ENCODE data around the gene NCEH1. TPM values are rescaled to one million over a fixed set of nuclear protein-coding genes. Genes with fewer than 3 reads are reported as not detected.

The NCEH1 gene
- total and polyA plus RNA-seq, 7 donors, result 2.6 to 12.0 (median 5.1) TPM

- no peaks in the 10 kb centered on the region for H3K4me1 ChIP-seq
- 32 to 43% (median 42%) methylated on average over 3 of the region's 3 CpGs for WGBS, 3 donors
- DNase-seq, result no peak
- peaks cover 0 to 31% of the 10 kb centered on the region in 2 donors for H3K36me3 ChIP-seq (ENCODE audit: insufficient read depth in 1 of 2, low read depth in 1 of 2)
- no peak for TF ChIP-seq CTCF (IDR thresholded peaks at IDR 0.05)
- H3K27me3 ChIP-seq (ENCODE audit: insufficient read depth in 3 of 3, low read length in 2 of 3), result no peaks in the 10 kb centered on the region
- intact Hi-C loops (cut with DNase I), result no loop called here
- no peaks in the 10 kb centered on the region for H3K9me3 ChIP-seq
- no peak overlapping the region for H3K27ac ChIP-seq
- no peak overlapping the region for H3K4me3 ChIP-seq
- ATAC-seq, result no peak
Observed at GRCh38 chr3:172634948-172635347, 75.9 kb downstream of the NCEH1 start.

GRCh38 chr3:172630316-172630715, 80.6 kb downstream of the NCEH1 start:
- whole genome bisulfite sequencing, 3 donors, result 38 to 42% (median 40%) methylated on average over 1 of the region's 1 CpG
- ATAC-seq, result peak in 1 of 4 donors; percentile 48

GRCh38 chr3:172629470-172629869, 81.4 kb downstream of the NCEH1 start:
- no peak for DNase-seq
- no peak for ATAC-seq
- intact Hi-C loops (cut with DNase I), result no loop called here
- H3K27ac ChIP-seq, result no peak overlapping the region
- no peak overlapping the region for H3K4me3 ChIP-seq
- no peaks in the 10 kb centered on the region for H3K4me1 ChIP-seq
- no peaks in the 10 kb centered on the region for H3K27me3 ChIP-seq (ENCODE audit: insufficient read depth in 3 of 3, low read length in 2 of 3)
- no peaks in the 10 kb centered on the region for H3K9me3 ChIP-seq
- 73 to 89% (median 80%) methylated on average over 5 of the region's 5 CpGs for WGBS, 3 donors
- peaks cover 0 to 19% of the 10 kb centered on the region in 2 donors for H3K36me3 ChIP-seq (ENCODE audit: insufficient read depth in 1 of 2, low read depth in 1 of 2)
- TF ChIP-seq CTCF (IDR thresholded peaks at IDR 0.05), result no peak

More at GRCh38 chr3:172630316-172630715, 80.6 kb downstream of the NCEH1 start:
- no peaks in the 10 kb centered on the region for H3K4me1 ChIP-seq
- no peak for DNase-seq
- H3K27ac ChIP-seq, result no peak overlapping the region
- no peaks in the 10 kb centered on the region for H3K9me3 ChIP-seq
- peaks cover 0 to 25% of the 10 kb centered on the region in 2 donors for H3K36me3 ChIP-seq (ENCODE audit: insufficient read depth in 1 of 2, low read depth in 1 of 2)
- intact Hi-C loops (cut with DNase I), result no loop called here
- H3K4me3 ChIP-seq, result no peak overlapping the region
- no peaks in the 10 kb centered on the region for H3K27me3 ChIP-seq (ENCODE audit: insufficient read depth in 3 of 3, low read length in 2 of 3)
- TF ChIP-seq CTCF (IDR thresholded peaks at IDR 0.05), result no peak

- Histone ChIP-seq H3K4me3 (no peak overlapping the region), H3K4me1 (no peaks in the 10 kb centered on the region), H3K36me3 (ENCODE audit: insufficient read depth in 1 of 2, low read depth in 1 of 2) (peaks cover 0 to 4% of the 10 kb centered on the region in 2 donors), H3K27ac (no peak overlapping the region), H3K27me3 (ENCODE audit: insufficient read depth in 3 of 3, low read length in 2 of 3) (no peaks in the 10 kb centered on the region), H3K9me3 (no peaks in the 10 kb centered on the region)
- no peak for TF ChIP-seq CTCF (IDR thresholded peaks at IDR 0.05)
- intact Hi-C loops (cut with DNase I), result no loop called here
- ATAC-seq, result peak in 1 of 4 donors; percentile 26
- peak in 1 of 2 donors; percentile 25 for DNase-seq
- WGBS, 3 donors, result 72 to 73% (median 73%) methylated on average over 5 of the region's 5 CpGs
Observed at GRCh38 chr3:172627057-172627809, 83.6 kb downstream of the NCEH1 start.

Measured in psoas muscle (tissue), 8 donors.